PC-3 (cell line): ENCODE results near the gene EPHA1. TPM values are rescaled to one million over a fixed set of nuclear protein-coding genes. Genes with fewer than 3 reads are reported as not detected.

ENCODE experiments used
- ATAC-seq: fragments of 200-7000 bp; cut with Tn5 transposase; 2 replicates; pipeline ENCODE4 v1.9.1; 2020; ENCODE audit warnings: mild to moderate bottlenecking, moderate library complexity
- BruUV-seq: library from RNA; stranded (reverse); fragments of 400-500 nt; replicated peaks from 2 replicates; lab custom pipeline; 2021; lab: Mats Ljungman, UMichigan
- CTCF ChIA-PET: fragments of 300-600 bp; sonication (Branson Sonifier 250); formaldehyde crosslinking; loops from one replicate; lab custom pipeline; 2022; ENCODE audit warnings: antibody characterized with exemption; lab: Charles Lee
- POLR2A ChIA-PET: fragments of 300-600 bp; sonication (Branson Sonifier 250); formaldehyde crosslinking; loops from one replicate; lab custom pipeline; 2022; ENCODE audit warnings: antibody characterized with exemption; ENCODE audit not compliant: unreplicated experiment; lab: Charles Lee
- DNase-seq: peaks from one replicate; pipeline ENCODE4 v3.0.0-alpha.2; 2015
- H2AFZ ChIP-seq: fragments of 300-600 bp; sonication (generic); 2 replicates; pipeline ENCODE4 v1.6.0; 2016; ENCODE audit warnings: antibody characterized with exemption, low read length
- H3F3A ChIP-seq: fragments of 300-600 bp; sonication (generic); one replicate; pipeline ENCODE4 v1.6.0; 2017; ENCODE audit warnings: antibody characterized with exemption, low read length, control low read depth, mild to moderate bottlenecking; ENCODE audit not compliant: unreplicated experiment
- H3K27ac ChIP-seq: fragments of 300-600 bp; sonication (generic); 2 replicates; pipeline ENCODE4 v1.5.1; 2016; ENCODE audit warnings: mild to moderate bottlenecking, low read length
- H3K27me3 ChIP-seq: fragments of 300-600 bp; sonication (generic); 2 replicates; pipeline ENCODE4 v1.6.1; 2016; ENCODE audit warnings: low read length, mixed read lengths
- H3K36me3 ChIP-seq: fragments of 300-600 bp; sonication (generic); 2 replicates; pipeline ENCODE4 v1.6.1; 2016; ENCODE audit warnings: low read depth, mixed run types, low read length, mixed read lengths
- H3K4me1 ChIP-seq: fragments of 300-600 bp; sonication (generic); 2 replicates; pipeline ENCODE4 v1.5.1; 2016; ENCODE audit warnings: low read length; ENCODE audit not compliant: insufficient read depth
- H3K4me2 ChIP-seq: fragments of 300-600 bp; sonication (generic); 2 replicates; pipeline ENCODE4 v1.6.0; 2016; ENCODE audit warnings: low read length
- H3K4me3 ChIP-seq: fragments of 300-600 bp; sonication (generic); 2 replicates; pipeline ENCODE4 v1.5.1; 2016; ENCODE audit warnings: mild to moderate bottlenecking, low read length, mixed read lengths
- H3K79me2 ChIP-seq: fragments of 300-600 bp; sonication (generic); 2 replicates; pipeline ENCODE4 v1.6.1; 2017; ENCODE audit warnings: low read length, mixed read lengths
- H3K9ac ChIP-seq: fragments of 300-600 bp; sonication (generic); 2 replicates; pipeline ENCODE4 v1.6.0; 2016; ENCODE audit warnings: mild to moderate bottlenecking, low read length
- H3K9me2 ChIP-seq: fragments of 300-600 bp; sonication (generic); replicated peaks from 2 replicates; pipeline ENCODE4 v1.6.1; 2016; ENCODE audit warnings: mixed run types, low read length, mixed read lengths
- H3K9me3 ChIP-seq: fragments of 300-600 bp; sonication (generic); 2 replicates; pipeline ENCODE4 v1.6.1; 2016; ENCODE audit warnings: low read length, mixed read lengths
- H4K20me1 ChIP-seq: fragments of 300-600 bp; sonication (generic); 2 replicates; pipeline ENCODE4 v1.6.1; 2016; ENCODE audit warnings: low read length, mixed read lengths
- EZH2 ChIP-seq: fragments of 300-600 bp; sonication (generic); IDR thresholded peaks from one replicate; pipeline ENCODE4 v1.6.1; 2017; ENCODE audit warnings: antibody characterized with exemption, mild to moderate bottlenecking, low read length; ENCODE audit not compliant: unreplicated experiment
- EZH2phosphoT487 ChIP-seq: fragments of 300-600 bp; sonication (generic); IDR thresholded peaks from 2 replicates; pipeline ENCODE4 v1.6.1; 2018; ENCODE audit warnings: mild to moderate bottlenecking, antibody characterized with exemption, low read length, borderline replicate concordance
- intact Hi-C: fragments of 100-400 bp; cut with micrococcal nuclease; formaldehyde crosslinking; loops from 2 replicates; pipeline ENCODE4 v1.9.0; 2023
- total RNA-seq: library from RNA; depleted of rRNA; stranded (reverse); fragments of >200 nt; gene quantifications from 2 replicates; pipeline ENCODE4 v1.2.3, GENCODE V29; 2014
- TF ChIP-seq, protein P1 (sequence below): fragments of 300-600 bp; sonication (generic); conservative IDR thresholded peaks from 2 replicates; pipeline ENCODE4 v1.5.1; 2017; ENCODE audit warnings: antibody characterized with exemption, low read depth, mild to moderate bottlenecking, low read length

EPHA1 gene
- total RNA-seq, 1 experiment from 2014 or later, result 46.4 TPM

- Histone ChIP-seq H3K4me2 (no peak overlapping the region), H3K9ac (no peak overlapping the region), H3K27ac (no peak overlapping the region), H3K4me1 (no peaks in the 10 kb centered on the region), H3K4me3 (no peak overlapping the region), H3K36me3 (no peaks in the 10 kb centered on the region), H2AFZ (no peak overlapping the region), H3K79me2 (no peaks in the 10 kb centered on the region), H3F3A (no peaks in the 10 kb centered on the region), H3K27me3 (no peaks in the 10 kb centered on the region), H3K9me3 (no peaks in the 10 kb centered on the region), H4K20me1 (no peaks in the 10 kb centered on the region), H3K9me2 (no peaks in the 10 kb centered on the region)
- POLR2A ChIA-PET, result no interaction called here
- DNase-seq (no peak), ATAC-seq (no peak)
- intact Hi-C loops, result no loop called here
- CTCF ChIA-PET, result no interaction called here
- no TSS peak for BruUV-seq
- TF ChIP-seq EZH2phosphoT487, result no peak
- TF ChIP-seq, protein P1, sequence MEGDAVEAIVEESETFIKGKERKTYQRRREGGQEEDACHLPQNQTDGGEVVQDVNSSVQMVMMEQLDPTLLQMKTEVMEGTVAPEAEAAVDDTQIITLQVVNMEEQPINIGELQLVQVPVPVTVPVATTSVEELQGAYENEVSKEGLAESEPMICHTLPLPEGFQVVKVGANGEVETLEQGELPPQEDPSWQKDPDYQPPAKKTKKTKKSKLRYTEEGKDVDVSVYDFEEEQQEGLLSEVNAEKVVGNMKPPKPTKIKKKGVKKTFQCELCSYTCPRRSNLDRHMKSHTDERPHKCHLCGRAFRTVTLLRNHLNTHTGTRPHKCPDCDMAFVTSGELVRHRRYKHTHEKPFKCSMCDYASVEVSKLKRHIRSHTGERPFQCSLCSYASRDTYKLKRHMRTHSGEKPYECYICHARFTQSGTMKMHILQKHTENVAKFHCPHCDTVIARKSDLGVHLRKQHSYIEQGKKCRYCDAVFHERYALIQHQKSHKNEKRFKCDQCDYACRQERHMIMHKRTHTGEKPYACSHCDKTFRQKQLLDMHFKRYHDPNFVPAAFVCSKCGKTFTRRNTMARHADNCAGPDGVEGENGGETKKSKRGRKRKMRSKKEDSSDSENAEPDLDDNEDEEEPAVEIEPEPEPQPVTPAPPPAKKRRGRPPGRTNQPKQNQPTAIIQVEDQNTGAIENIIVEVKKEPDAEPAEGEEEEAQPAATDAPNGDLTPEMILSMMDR, result no peak
- no peak for TF ChIP-seq EZH2
Measured at GRCh38 chr7:143347950-143348349, 60.7 kb downstream of the EPHA1 start.

- Histone ChIP-seq H3F3A (no peaks in the 10 kb centered on the region), H3K4me3 (no peak overlapping the region), H3K4me2 (no peak overlapping the region), H3K79me2 (no peaks in the 10 kb centered on the region), H3K36me3 (no peaks in the 10 kb centered on the region), H2AFZ (no peak overlapping the region), H3K4me1 (no peaks in the 10 kb centered on the region), H3K27ac (no peak overlapping the region), H3K9me3 (no peaks in the 10 kb centered on the region), H3K9me2 (no peaks in the 10 kb centered on the region), H3K27me3 (no peaks in the 10 kb centered on the region), H3K9ac (no peak overlapping the region), H4K20me1 (no peaks in the 10 kb centered on the region)
- ChIA-PET POLR2A (no interaction called here), CTCF (no interaction called here)
- ATAC-seq (no peak), DNase-seq (no peak)
- no TSS peak for BruUV-seq
- intact Hi-C loops, result no loop called here
- TF ChIP-seq EZH2phosphoT487 (no peak), EZH2 (no peak)
- TF ChIP-seq, protein P1, result no peak
Measured at GRCh38 chr7:143346018-143346417, 62.6 kb downstream of the EPHA1 start.

DNA sequence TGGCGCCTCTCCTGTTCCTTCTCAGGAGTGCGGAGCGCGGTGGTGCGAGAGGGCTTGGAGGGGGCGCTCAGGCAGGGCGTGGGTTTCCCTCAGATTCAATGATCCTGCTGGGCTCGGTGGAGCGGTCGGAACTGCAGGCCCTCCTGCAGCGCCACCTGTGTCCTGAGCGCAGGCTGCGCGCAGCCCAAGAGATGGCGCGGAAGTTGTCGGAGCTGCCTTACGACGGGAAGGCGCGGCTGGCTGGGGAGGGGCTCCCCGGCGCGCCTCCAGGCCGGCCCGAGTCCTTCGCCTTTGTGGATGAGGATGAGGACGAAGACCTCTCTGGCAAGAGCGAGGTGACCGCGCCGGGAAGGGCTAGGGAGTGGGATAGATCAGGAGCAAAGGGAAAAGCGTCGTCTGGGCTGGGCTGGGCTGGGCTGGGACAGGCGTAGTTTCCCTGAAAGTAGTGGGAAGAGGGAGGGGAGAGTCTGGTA is 63.2 kb downstream of the EPHA1 start:
- no peak for TF ChIP-seq EZH2phosphoT487
- TF ChIP-seq EZH2, result no peak
- TF ChIP-seq, protein P1, result no peak
- no peaks in the 10 kb centered on the region for H3K9me3 ChIP-seq
- no peaks in the 10 kb centered on the region for H3K4me1 ChIP-seq
- H3F3A ChIP-seq, result no peaks in the 10 kb centered on the region
- BruUV-seq, result no TSS peak
- DNase-seq, result no peak
- ChIA-PET CTCF (no interaction called here), POLR2A (no interaction called here)
- H3K79me2 ChIP-seq, result no peaks in the 10 kb centered on the region
- ATAC-seq, result no peak
- no peak overlapping the region for H2AFZ ChIP-seq
- no peaks in the 10 kb centered on the region for H3K27me3 ChIP-seq
- no peaks in the 10 kb centered on the region for H4K20me1 ChIP-seq
- no peak overlapping the region for H3K9ac ChIP-seq
- intact Hi-C loops, result no loop called here
- no peak overlapping the region for H3K4me2 ChIP-seq
- no peak overlapping the region for H3K27ac ChIP-seq
- H3K9me2 ChIP-seq, result no peaks in the 10 kb centered on the region
- H3K4me3 ChIP-seq, result no peak overlapping the region
- no peaks in the 10 kb centered on the region for H3K36me3 ChIP-seq
